CD4-positive, alpha-beta T cell treated with Interleukin-15 for 1 hour (primary cell): ENCODE data around the gene LRRC40.

Source experiments
- DNase-seq: peaks from one replicate; pipeline ENCODE4 v3.0.0-alpha.2; 2020

The LRRC40 gene

GRCh38 chr1:70109241-70109640 lies 96.1 kb downstream of the LRRC40 start:
- no peak for DNase-seq

DNA sequence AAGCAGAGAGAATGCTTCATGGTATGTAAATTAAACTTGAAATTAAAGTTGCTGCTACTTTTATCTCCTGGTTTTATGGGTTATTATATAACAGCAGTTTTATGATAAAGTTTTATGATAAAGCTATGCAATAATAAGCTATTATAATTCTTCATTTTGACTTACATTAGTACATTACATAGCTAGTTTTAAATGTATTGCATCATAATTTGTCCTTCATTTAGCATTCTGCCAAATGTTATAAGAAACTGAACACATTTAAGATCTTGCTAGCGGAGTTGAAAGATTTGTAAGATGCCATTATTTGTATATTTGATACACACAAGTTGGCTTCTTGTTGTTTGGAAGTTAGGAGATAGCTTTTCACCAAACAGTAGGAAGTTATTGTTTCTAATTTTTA lies 101.6 kb downstream of the LRRC40 start:
- DNase-seq: no peak

DNA sequence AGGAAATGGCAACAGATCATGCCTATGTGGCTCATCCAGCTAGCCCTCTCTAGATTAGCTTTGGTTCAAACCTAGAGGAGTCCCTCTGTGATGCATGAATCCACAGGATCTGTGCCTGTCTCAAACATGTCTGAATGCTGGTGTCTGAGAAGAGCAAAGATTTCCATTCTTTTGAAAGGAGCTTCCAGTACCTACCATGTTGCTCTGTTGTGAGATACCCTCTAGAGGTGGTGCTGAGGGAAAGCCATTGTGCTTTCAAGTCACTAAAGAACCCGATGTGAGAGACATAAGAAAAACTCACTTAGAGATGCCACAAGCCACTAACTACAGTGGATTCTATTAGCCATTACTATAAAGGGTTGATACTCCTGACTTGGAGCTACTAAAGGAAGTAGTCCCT lies 103.6 kb downstream of the LRRC40 start:
- DNase-seq: no peak

DNA sequence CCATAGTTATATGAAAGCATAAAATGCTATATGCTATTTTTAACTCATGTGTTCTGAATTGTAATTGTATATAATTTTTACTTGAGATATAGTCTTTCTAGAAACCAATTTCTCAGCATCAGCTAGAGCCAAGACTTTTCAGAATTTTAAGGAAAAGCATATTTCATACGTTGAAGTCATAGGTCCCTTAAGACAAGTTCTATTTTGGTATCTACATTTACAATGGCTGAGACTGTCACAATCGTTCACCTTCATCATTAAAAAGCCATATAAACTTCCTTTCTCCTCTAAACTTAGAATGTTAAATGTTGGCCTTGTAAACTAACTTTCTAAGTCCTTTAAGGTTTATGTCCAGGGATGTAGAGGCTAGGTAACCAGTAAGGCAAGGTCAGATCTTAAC lies 104.1 kb downstream of the LRRC40 start:
- DNase-seq: no peak
